ENCODE data around the gene DDHD1. TPM values are rescaled to one million over a fixed set of nuclear protein-coding genes. Genes with fewer than 3 reads are reported as not detected.

DDHD1 gene
- total and polyA plus RNA-seq, 2 experiments from 2014 or later: 11.2 to 28.9 TPM

DNA sequence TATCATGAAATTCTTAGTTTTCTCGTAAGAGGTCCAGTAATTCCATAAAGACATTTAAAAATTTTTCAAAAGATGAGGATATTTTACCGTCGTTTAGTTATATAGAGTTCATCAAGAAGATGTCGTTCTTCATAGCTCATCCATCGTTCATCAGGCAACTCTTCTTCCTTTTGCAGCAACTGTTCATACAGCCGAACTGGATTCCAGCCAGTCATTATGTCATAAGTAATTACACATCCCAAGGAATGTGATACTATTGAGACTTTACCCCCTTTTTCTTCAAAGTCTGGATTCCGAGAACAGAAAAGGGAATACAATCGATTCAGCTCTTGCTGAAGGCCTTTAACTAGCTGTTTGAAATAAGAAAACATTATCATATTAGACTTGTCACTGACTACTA, 90.3 kb downstream of the DDHD1 start (continued):
- TF ChIP-seq, protein P1, sequence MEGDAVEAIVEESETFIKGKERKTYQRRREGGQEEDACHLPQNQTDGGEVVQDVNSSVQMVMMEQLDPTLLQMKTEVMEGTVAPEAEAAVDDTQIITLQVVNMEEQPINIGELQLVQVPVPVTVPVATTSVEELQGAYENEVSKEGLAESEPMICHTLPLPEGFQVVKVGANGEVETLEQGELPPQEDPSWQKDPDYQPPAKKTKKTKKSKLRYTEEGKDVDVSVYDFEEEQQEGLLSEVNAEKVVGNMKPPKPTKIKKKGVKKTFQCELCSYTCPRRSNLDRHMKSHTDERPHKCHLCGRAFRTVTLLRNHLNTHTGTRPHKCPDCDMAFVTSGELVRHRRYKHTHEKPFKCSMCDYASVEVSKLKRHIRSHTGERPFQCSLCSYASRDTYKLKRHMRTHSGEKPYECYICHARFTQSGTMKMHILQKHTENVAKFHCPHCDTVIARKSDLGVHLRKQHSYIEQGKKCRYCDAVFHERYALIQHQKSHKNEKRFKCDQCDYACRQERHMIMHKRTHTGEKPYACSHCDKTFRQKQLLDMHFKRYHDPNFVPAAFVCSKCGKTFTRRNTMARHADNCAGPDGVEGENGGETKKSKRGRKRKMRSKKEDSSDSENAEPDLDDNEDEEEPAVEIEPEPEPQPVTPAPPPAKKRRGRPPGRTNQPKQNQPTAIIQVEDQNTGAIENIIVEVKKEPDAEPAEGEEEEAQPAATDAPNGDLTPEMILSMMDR (conservative IDR thresholded peaks at IDR 0.05; ENCODE audit: low read depth in 2 of 2): no peak
- TF ChIP-seq JUNB (IDR thresholded peaks at IDR 0.05; ENCODE audit: unreplicated experiment) (no peak), ZNF331 (CRISPR knock-in tag; IDR thresholded peaks at IDR 0.05; ENCODE audit: low read depth) (no peak), STAT1 (IDR thresholded peaks at IDR 0.05; ENCODE audit: unreplicated experiment) (no peak)
- TF ChIP-seq, protein P2, sequence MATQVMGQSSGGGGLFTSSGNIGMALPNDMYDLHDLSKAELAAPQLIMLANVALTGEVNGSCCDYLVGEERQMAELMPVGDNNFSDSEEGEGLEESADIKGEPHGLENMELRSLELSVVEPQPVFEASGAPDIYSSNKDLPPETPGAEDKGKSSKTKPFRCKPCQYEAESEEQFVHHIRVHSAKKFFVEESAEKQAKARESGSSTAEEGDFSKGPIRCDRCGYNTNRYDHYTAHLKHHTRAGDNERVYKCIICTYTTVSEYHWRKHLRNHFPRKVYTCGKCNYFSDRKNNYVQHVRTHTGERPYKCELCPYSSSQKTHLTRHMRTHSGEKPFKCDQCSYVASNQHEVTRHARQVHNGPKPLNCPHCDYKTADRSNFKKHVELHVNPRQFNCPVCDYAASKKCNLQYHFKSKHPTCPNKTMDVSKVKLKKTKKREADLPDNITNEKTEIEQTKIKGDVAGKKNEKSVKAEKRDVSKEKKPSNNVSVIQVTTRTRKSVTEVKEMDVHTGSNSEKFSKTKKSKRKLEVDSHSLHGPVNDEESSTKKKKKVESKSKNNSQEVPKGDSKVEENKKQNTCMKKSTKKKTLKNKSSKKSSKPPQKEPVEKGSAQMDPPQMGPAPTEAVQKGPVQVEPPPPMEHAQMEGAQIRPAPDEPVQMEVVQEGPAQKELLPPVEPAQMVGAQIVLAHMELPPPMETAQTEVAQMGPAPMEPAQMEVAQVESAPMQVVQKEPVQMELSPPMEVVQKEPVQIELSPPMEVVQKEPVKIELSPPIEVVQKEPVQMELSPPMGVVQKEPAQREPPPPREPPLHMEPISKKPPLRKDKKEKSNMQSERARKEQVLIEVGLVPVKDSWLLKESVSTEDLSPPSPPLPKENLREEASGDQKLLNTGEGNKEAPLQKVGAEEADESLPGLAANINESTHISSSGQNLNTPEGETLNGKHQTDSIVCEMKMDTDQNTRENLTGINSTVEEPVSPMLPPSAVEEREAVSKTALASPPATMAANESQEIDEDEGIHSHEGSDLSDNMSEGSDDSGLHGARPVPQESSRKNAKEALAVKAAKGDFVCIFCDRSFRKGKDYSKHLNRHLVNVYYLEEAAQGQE (IDR thresholded peaks at IDR 0.05; ENCODE audit: unreplicated experiment): no peak

DNA sequence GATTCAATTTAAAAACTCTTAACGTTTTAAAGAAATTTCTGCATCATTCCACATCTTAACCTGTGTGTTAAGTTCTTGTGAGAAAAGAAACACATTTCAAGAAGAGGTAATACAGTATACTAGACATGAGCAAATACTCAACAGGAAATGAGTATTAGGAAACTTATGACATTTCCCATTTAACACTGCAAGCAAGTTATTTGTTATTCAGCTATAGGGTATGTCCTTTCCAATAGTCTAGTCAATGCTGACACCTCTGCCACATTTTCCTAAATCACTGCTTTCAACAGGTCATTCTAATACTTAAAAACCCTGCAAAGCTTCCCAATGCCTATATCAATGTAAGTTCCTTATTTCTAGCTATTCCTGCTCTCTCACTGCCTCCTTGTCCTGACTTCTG, 93.1 kb downstream of the DDHD1 start:
- no peak for TF ChIP-seq EZH2phosphoT487 (IDR thresholded peaks at IDR 0.05; ENCODE audit: unreplicated experiment)
- no peak for TF ChIP-seq CREB1 (CRISPR knock-in tag; IDR thresholded peaks at IDR 0.05; ENCODE audit: low read depth)
- TF ChIP-seq, protein P1 (conservative IDR thresholded peaks at IDR 0.05; ENCODE audit: low read depth in 2 of 2): no peak
- TF ChIP-seq POLR2AphosphoS5 (IDR thresholded peaks at IDR 0.05; ENCODE audit: low read depth): no peak
- TF ChIP-seq, protein P3, sequence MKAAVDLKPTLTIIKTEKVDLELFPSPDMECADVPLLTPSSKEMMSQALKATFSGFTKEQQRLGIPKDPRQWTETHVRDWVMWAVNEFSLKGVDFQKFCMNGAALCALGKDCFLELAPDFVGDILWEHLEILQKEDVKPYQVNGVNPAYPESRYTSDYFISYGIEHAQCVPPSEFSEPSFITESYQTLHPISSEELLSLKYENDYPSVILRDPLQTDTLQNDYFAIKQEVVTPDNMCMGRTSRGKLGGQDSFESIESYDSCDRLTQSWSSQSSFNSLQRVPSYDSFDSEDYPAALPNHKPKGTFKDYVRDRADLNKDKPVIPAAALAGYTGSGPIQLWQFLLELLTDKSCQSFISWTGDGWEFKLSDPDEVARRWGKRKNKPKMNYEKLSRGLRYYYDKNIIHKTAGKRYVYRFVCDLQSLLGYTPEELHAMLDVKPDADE (IDR thresholded peaks at IDR 0.05): no peak
- TF ChIP-seq ZNF331 (CRISPR knock-in tag; IDR thresholded peaks at IDR 0.05; ENCODE audit: low read depth): no peak
- no peak for TF ChIP-seq ZNF114 (CRISPR knock-in tag; IDR thresholded peaks at IDR 0.05)
- TF ChIP-seq, protein P2 (IDR thresholded peaks at IDR 0.05; ENCODE audit: unreplicated experiment): no peak
- no peak for TF ChIP-seq JUNB (IDR thresholded peaks at IDR 0.05; ENCODE audit: unreplicated experiment)
- no peak for TF ChIP-seq NANOG (IDR thresholded peaks at IDR 0.05; ENCODE audit: borderline replicate concordance)
- H3K4me3 Mint-ChIP-seq: no peak overlapping the region
- no peaks in the 10 kb centered on the region for H3K9me3 Mint-ChIP-seq
- no peaks in the 10 kb centered on the region for H3K36me3 ChIP-seq (ENCODE audit: insufficient read depth)
- H3K36me3 Mint-ChIP-seq (ENCODE audit: low read depth): peaks cover 3% of the 10 kb centered on the region; the same call in 2 of the 3 replicates
- H3K27me3 Mint-ChIP-seq (ENCODE audit: insufficient read depth, low read depth, poor library complexity): no peaks in the 10 kb centered on the region
- no peaks in the 10 kb centered on the region for H4K20me1 ChIP-seq (replicated peaks; ENCODE audit: insufficient read depth)
- no peaks in the 10 kb centered on the region for H3K4me1 ChIP-seq (ENCODE audit: insufficient read depth)
- H2AFZ ChIP-seq: no peak overlapping the region
- no peak overlapping the region for H3K4me3 ChIP-seq
- H3K27me3 ChIP-seq (ENCODE audit: insufficient read depth): no peaks in the 10 kb centered on the region
- no peak overlapping the region for H3K27ac ChIP-seq (ENCODE audit: low read depth)
- H3K79me2 ChIP-seq (replicated peaks; ENCODE audit: insufficient read depth): no peaks in the 10 kb centered on the region
- no peak for DNase-seq (ENCODE audit: low spot score)
- peaks cover 9% of the 10 kb centered on the region; the same call in 2 of the 3 replicates for H3K4me1 Mint-ChIP-seq
- H3F3A ChIP-seq (replicated peaks; ENCODE audit: low read depth): no peaks in the 10 kb centered on the region
- no peaks in the 10 kb centered on the region for H3K9me2 ChIP-seq (ENCODE audit: insufficient read depth)
- no peak overlapping the region for H3K4me2 ChIP-seq
- no peak for ATAC-seq
- no peak overlapping the region for H3K27ac Mint-ChIP-seq

All from GM23338 (cell line).